Measurements from ENCODE around the gene IL20. TPM values are rescaled to one million over a fixed set of nuclear protein-coding genes. Genes with fewer than 3 reads are reported as not detected.

Gene IL20
- total and polyA plus RNA-seq, 2 of the 13 experiments (the other 11 are each of a cell fraction or from before 2014, with no cell fraction given), result 0.05 TPM; not detected in 1

- BruUV-seq (replicated peaks), result no TSS peak
- ATAC-seq, result no peak
- WGBS (ENCODE audit: low lambda C conversion rate), result 1% methylated on average over 4 of the region's 4 CpGs
- H3K4me1 ChIP-seq (ENCODE audit: insufficient read depth, low read length), result no peaks in the 10 kb centered on the region
- no peak overlapping the region for H2AFZ ChIP-seq (ENCODE audit: low read length)
- H3K36me3 ChIP-seq (replicated peaks in 1 of 2; ENCODE audit: control insufficient read depth in 1 of 2, insufficient read depth in 2 of 2, low read length in 2 of 2), result no peaks in the 10 kb centered on the region
- no peak overlapping the region for H3K4me3 ChIP-seq (replicated peaks in 1 of 3; ENCODE audit: insufficient read depth in 1 of 3, low read depth in 2 of 3, low read length in 3 of 3)
- no peaks in the 10 kb centered on the region for H3K9me3 ChIP-seq (ENCODE audit: low read length)
- H3K9ac ChIP-seq (ENCODE audit: insufficient read depth, low read depth, low read length), result no peak overlapping the region
- H3K27ac ChIP-seq (ENCODE audit: extremely low read length, insufficient read depth, low read length), result no peak overlapping the region
- POLR2A ChIA-PET, result no interaction called here
- DNase-seq (ENCODE audit: low spot score), result no peak
- FAIRE-seq, result no peak
- peaks cover 0 to 33% of the 10 kb centered on the region in 2 experiments; a peak in 3 of 5 replicates for H3K27me3 ChIP-seq (ENCODE audit: control insufficient read depth in 1 of 2, insufficient read depth in 2 of 2, low read length in 2 of 2)
- in situ Hi-C loops (cut with HindIII; ENCODE audit: extremely low pct_ligation_motif_present, low pct_unique_long_range_greater_than_20kb) (no loop called here), intact Hi-C loops (cut with micrococcal nuclease; ENCODE audit: unreplicated experiment) (no loop called here)
- no peaks in the 10 kb centered on the region for H3K79me2 ChIP-seq (ENCODE audit: insufficient read depth, low read length)
- CTCF ChIA-PET (ENCODE audit: low intra/inter-chr PET ratio, low total read pairs), result no interaction called here
- no peak overlapping the region for H3K4me2 ChIP-seq (ENCODE audit: low read depth, low read length)
- no peaks in the 10 kb centered on the region for H4K20me1 ChIP-seq (ENCODE audit: insufficient read depth, low read length)
- TF ChIP-seq ZMAT3 (CRISPR knock-in tag; conservative IDR thresholded peaks at IDR 0.05), result no peak
- TF ChIP-seq SMARCE1 (IDR thresholded peaks at IDR 0.05; ENCODE audit: borderline replicate concordance), result no peak
- TF ChIP-seq RFX5 (IDR thresholded peaks at IDR 0.05; ENCODE audit: low read depth, low read length), result no peak
- TF ChIP-seq NCOR1 (IDR thresholded peaks at IDR 0.05; ENCODE audit: borderline replicate concordance, low read length), result no peak
- TF ChIP-seq, protein P1, sequence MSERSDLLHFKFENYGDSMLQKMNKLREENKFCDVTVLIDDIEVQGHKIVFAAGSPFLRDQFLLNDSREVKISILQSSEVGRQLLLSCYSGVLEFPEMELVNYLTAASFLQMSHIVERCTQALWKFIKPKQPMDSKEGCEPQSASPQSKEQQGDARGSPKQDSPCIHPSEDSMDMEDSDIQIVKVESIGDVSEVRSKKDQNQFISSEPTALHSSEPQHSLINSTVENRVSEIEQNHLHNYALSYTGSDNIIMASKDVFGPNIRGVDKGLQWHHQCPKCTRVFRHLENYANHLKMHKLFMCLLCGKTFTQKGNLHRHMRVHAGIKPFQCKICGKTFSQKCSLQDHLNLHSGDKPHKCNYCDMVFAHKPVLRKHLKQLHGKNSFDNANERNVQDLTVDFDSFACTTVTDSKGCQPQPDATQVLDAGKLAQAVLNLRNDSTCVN (CRISPR knock-in tag; IDR thresholded peaks at IDR 0.05; ENCODE audit: borderline replicate concordance), result no peak
- TF ChIP-seq, protein P2, sequence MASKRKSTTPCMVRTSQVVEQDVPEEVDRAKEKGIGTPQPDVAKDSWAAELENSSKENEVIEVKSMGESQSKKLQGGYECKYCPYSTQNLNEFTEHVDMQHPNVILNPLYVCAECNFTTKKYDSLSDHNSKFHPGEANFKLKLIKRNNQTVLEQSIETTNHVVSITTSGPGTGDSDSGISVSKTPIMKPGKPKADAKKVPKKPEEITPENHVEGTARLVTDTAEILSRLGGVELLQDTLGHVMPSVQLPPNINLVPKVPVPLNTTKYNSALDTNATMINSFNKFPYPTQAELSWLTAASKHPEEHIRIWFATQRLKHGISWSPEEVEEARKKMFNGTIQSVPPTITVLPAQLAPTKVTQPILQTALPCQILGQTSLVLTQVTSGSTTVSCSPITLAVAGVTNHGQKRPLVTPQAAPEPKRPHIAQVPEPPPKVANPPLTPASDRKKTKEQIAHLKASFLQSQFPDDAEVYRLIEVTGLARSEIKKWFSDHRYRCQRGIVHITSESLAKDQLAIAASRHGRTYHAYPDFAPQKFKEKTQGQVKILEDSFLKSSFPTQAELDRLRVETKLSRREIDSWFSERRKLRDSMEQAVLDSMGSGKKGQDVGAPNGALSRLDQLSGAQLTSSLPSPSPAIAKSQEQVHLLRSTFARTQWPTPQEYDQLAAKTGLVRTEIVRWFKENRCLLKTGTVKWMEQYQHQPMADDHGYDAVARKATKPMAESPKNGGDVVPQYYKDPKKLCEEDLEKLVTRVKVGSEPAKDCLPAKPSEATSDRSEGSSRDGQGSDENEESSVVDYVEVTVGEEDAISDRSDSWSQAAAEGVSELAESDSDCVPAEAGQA (IDR thresholded peaks at IDR 0.05; ENCODE audit: low read depth), result no peak
- TF ChIP-seq, protein P2 (CRISPR knock-in tag; IDR thresholded peaks at IDR 0.05; ENCODE audit: borderline replicate concordance), result no peak
- TF ChIP-seq EZH2 (conservative IDR thresholded peaks at IDR 0.05; ENCODE audit: low read depth, low read length), result no peak
- TF ChIP-seq CENPX (CRISPR knock-in tag; IDR thresholded peaks at IDR 0.05), result no peak
- TF ChIP-seq ZNF672 (CRISPR knock-in tag; IDR thresholded peaks at IDR 0.05), result no peak
- no peak for TF ChIP-seq ATAD3A (CRISPR knock-in tag; IDR thresholded peaks at IDR 0.05)
- no peak for TF ChIP-seq POLR2AphosphoS5 (IDR thresholded peaks at IDR 0.05; ENCODE audit: low read depth, low read length)
- TF ChIP-seq, protein P3, sequence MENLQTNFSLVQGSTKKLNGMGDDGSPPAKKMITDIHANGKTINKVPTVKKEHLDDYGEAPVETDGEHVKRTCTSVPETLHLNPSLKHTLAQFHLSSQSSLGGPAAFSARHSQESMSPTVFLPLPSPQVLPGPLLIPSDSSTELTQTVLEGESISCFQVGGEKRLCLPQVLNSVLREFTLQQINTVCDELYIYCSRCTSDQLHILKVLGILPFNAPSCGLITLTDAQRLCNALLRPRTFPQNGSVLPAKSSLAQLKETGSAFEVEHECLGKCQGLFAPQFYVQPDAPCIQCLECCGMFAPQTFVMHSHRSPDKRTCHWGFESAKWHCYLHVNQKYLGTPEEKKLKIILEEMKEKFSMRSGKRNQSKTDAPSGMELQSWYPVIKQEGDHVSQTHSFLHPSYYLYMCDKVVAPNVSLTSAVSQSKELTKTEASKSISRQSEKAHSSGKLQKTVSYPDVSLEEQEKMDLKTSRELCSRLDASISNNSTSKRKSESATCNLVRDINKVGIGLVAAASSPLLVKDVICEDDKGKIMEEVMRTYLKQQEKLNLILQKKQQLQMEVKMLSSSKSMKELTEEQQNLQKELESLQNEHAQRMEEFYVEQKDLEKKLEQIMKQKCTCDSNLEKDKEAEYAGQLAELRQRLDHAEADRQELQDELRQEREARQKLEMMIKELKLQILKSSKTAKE (CRISPR knock-in tag; IDR thresholded peaks at IDR 0.05; ENCODE audit: borderline replicate concordance), result no peak
- no peak for TF ChIP-seq HBP1 (CRISPR knock-in tag; IDR thresholded peaks at IDR 0.05; ENCODE audit: low read depth)
- TF ChIP-seq PITX1 (CRISPR knock-in tag; IDR thresholded peaks at IDR 0.05), result no peak
These were observed 22.3 kb downstream of the IL20 start for GRCh38 chr1:206887701-206888100.
